HCT116 (cell line): ENCODE results near the gene SCARF2. TPM values are rescaled to one million over a fixed set of nuclear protein-coding genes. Genes with fewer than 3 reads are reported as not detected.

Source experiments
- ATAC-seq: fragments of 200-7000 bp; cut with Tn5 transposase; 2 replicates; pipeline ENCODE4 v1.9.1; 2020; ENCODE audit warnings: mild to moderate bottlenecking, moderate library complexity
- BruUV-seq: library from RNA; stranded (reverse); fragments of 400-500 nt; replicated peaks from 2 replicates; lab custom pipeline; 2021; lab: Mats Ljungman, UMichigan
- CTCF ChIA-PET: fragments of 300-600 bp; sonication (Branson Sonifier 250); formaldehyde crosslinking; loops from one replicate; lab custom pipeline; 2021; ENCODE audit warnings: antibody characterized with exemption; lab: Charles Lee
- POLR2A ChIA-PET: fragments of 300-600, 350-600 bp; sonication (Branson Sonifier 250); formaldehyde crosslinking; loops from one replicate; lab custom pipeline; 2021; ENCODE audit warnings: antibody characterized with exemption; lab: Charles Lee
- RAD21 ChIA-PET, 2 experiments: fragments of 300-600 bp; sonication (Branson Sonifier 250); formaldehyde crosslinking; loops; one replicate each; lab custom pipeline; 2023; ENCODE audit warnings: low total read pairs in 2 of 2; ENCODE audit not compliant: uncharacterized antibody in 2 of 2, unreplicated experiment in 2 of 2, low non-redundant PET in 1 of 2; lab: Charles Lee
- DNase-seq: peaks from one replicate; pipeline ENCODE4 v3.0.0-alpha.2; 2010; ENCODE audit warnings: low read depth, low spot score
- H2AFZ ChIP-seq: fragments of 200-600 bp; shearing (Covaris generic), sonication (generic); 2 replicates; pipeline ENCODE4 v1.6.1; 2017; ENCODE audit warnings: low read depth, mixed run types, mixed read lengths, antibody characterized with exemption, low read length; ENCODE audit not compliant: poor library complexity, severe bottlenecking
- H3K27ac ChIP-seq: 2 replicates; pipeline ENCODE4 v1.5.1; 2012; ENCODE audit warnings: low read depth, low read length
- H3K27me3 ChIP-seq: fragments of 200-600 bp; sonication (generic); 2 replicates; pipeline ENCODE4 v1.6.1; 2016; ENCODE audit warnings: mixed run types, low read length, mixed read lengths; ENCODE audit not compliant: insufficient read depth
- H3K36me3 ChIP-seq, 2 experiments: fragments of 200-500 bp in 1 of 2; fragments of 200-600 bp in 1 of 2; sonication (Bioruptor generic) in 1 of 2; sonication (generic) in 1 of 2; 2 replicates each; pipeline versions ENCODE4 v1.5.1 to v1.6.1; 2014 to 2016; ENCODE audit warnings: low read length in 2 of 2, inconsistent platforms in 1 of 2, mixed read lengths in 1 of 2, mixed run types in 1 of 2; ENCODE audit not compliant: insufficient read depth in 2 of 2, control insufficient read depth in 1 of 2
- H3K4me1 ChIP-seq, 2 experiments: fragments of 200-600 bp in 1 of 2; sonication (generic) in 1 of 2; 2 replicates each; pipeline versions ENCODE4 v1.5.1 to v1.6.1; 2012 to 2017; ENCODE audit warnings: low read length in 2 of 2, inconsistent platforms in 1 of 2, mild to moderate bottlenecking in 1 of 2, mixed read lengths in 1 of 2, mixed run types in 1 of 2, moderate library complexity in 1 of 2; ENCODE audit not compliant: insufficient read depth in 2 of 2, control insufficient read depth in 1 of 2
- H3K4me2 ChIP-seq: fragments of 200-600 bp; sonication (generic); 2 replicates; pipeline ENCODE4 v1.6.1; 2017; ENCODE audit warnings: mixed run types, low read length, mixed read lengths
- H3K4me3 ChIP-seq, 2 experiments: fragments of 200-600 bp in 1 of 2; sonication (generic) in 1 of 2; replicated peaks in 1 of 2; 2 replicates each; pipeline ENCODE4 v1.5.1; 2011 to 2016; ENCODE audit warnings: low read length in 2 of 2, control low read depth in 1 of 2, low read depth in 1 of 2, mild to moderate bottlenecking in 1 of 2, mixed read lengths in 1 of 2, mixed run types in 1 of 2
- H3K79me2 ChIP-seq: fragments of 200-600 bp; sonication (generic); 2 replicates; pipeline ENCODE4 v1.6.1; 2017; ENCODE audit warnings: mild to moderate bottlenecking, mixed run types, low read length, moderate library complexity, mixed read lengths; ENCODE audit not compliant: insufficient read depth
- H3K9ac ChIP-seq: fragments of 200-600 bp; sonication (generic); 2 replicates; pipeline ENCODE4 v1.6.1; 2016; ENCODE audit warnings: low read length, mixed read lengths
- H3K9me2 ChIP-seq: fragments of 200-600 bp; sonication (generic), shearing (Covaris generic); 2 replicates; pipeline ENCODE4 v1.6.1; 2017; ENCODE audit warnings: mixed run types, mild to moderate bottlenecking, moderate library complexity; ENCODE audit not compliant: insufficient read depth
- H3K9me3 ChIP-seq, 2 experiments: fragments of 200-500 bp in 1 of 2; fragments of 200-600 bp in 1 of 2; sonication (Bioruptor generic) in 1 of 2; sonication (generic) in 1 of 2; 2 replicates each; pipeline ENCODE4 v1.6.1; 2014 to 2017; ENCODE audit warnings: low read length in 2 of 2, mixed read lengths in 2 of 2, inconsistent platforms in 1 of 2, low read depth in 1 of 2, mild to moderate bottlenecking in 1 of 2, mixed run types in 1 of 2, moderate library complexity in 1 of 2; ENCODE audit not compliant: control insufficient read depth in 1 of 2, insufficient read depth in 1 of 2
- H4K20me1 ChIP-seq: fragments of 200-600 bp; sonication (generic), shearing (Covaris generic); 2 replicates; pipeline ENCODE4 v1.6.1; 2017; ENCODE audit warnings: mixed run types, mild to moderate bottlenecking, moderate library complexity; ENCODE audit not compliant: insufficient read depth
- EGR1 ChIP-seq: IDR thresholded peaks from 2 replicates; pipeline ENCODE4 v1.6.1; 2012; ENCODE audit warnings: low read depth
- FOSL1 ChIP-seq: IDR thresholded peaks from 2 replicates; pipeline ENCODE4 v1.6.1; 2012; ENCODE audit warnings: low read depth
- TCF7L2 ChIP-seq: IDR thresholded peaks from 2 replicates; pipeline ENCODE4 v1.7.0; 2011; ENCODE audit warnings: borderline replicate concordance, inconsistent platforms; ENCODE audit not compliant: insufficient read depth, insufficient read length; ENCODE audit errors: extremely low read depth
- YY1 ChIP-seq: IDR thresholded peaks from 2 replicates; pipeline ENCODE4 v1.6.1; 2011; ENCODE audit warnings: low read length, low read depth, moderate library complexity, mild to moderate bottlenecking; ENCODE audit not compliant: insufficient replicate concordance; ENCODE audit errors: extremely low read depth
- ZNF274 ChIP-seq: fragments of 200-500 bp; sonication (Bioruptor generic); IDR thresholded peaks from 2 replicates; pipeline ENCODE4 v1.6.1; 2014; ENCODE audit warnings: mild to moderate bottlenecking, low read depth, low read length, inconsistent platforms
- intact Hi-C: fragments of 100-400 bp; cut with micrococcal nuclease; formaldehyde crosslinking; loops from 2 replicates; pipeline ENCODE4 v1.10.0; 2022
- total RNA-seq: library from RNA; stranded (reverse); gene quantifications from one replicate; pipeline ENCODE4 v1.2.1, GENCODE V29; 2021; ENCODE audit not compliant: unreplicated experiment
- TF ChIP-seq, protein P1 (sequence below): IDR thresholded peaks from 2 replicates; pipeline ENCODE4 v1.6.1; 2012

Gene SCARF2
- total RNA-seq, 1 experiment from 2014 or later: 2.5 TPM

DNA sequence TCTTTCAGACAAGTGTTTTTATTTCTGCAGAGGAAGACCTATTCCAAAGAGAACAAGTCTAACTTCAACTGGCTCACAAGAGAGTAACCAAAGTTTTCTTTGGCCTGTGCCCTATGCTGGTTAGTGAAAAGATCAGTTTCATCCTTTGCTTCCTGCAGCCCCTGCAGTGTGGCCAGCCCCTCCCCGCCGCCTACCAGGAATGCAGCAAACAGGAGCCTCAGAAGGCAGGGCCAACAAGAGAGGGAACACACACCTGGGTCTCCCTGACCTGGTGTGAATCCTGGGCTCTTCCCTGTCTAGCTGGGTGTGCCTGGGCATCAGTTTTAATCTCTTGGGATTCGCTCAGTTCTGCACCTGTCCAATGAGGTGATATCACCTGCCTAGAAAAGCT is 21.5 kb upstream of the SCARF2 start:
- no peak overlapping the region for H3K4me2 ChIP-seq
- H3K27ac ChIP-seq: no peak overlapping the region
- no peak for TF ChIP-seq FOSL1
- TF ChIP-seq, protein P1, sequence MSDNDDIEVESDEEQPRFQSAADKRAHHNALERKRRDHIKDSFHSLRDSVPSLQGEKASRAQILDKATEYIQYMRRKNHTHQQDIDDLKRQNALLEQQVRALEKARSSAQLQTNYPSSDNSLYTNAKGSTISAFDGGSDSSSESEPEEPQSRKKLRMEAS: no peak
- no peak for TF ChIP-seq EGR1
- TF ChIP-seq YY1: no peak
- TF ChIP-seq, all 23 proteins: peak for 0
- Histone ChIP-seq H3K36me3 (no peaks in the 10 kb centered on the region; a peak in 1 of 4 replicates), H3K4me3 (no peak overlapping the region), H3K27me3 (no peaks in the 10 kb centered on the region), H2AFZ (no peak overlapping the region), H4K20me1 (no peaks in the 10 kb centered on the region), H3K9me3 (no peaks in the 10 kb centered on the region), H3K4me1 (peaks cover 0 to 3% of the 10 kb centered on the region in 2 experiments; a peak in 1 of 4 replicates), H3K79me2 (no peaks in the 10 kb centered on the region), H3K9ac (no peak overlapping the region), H3K9me2 (no peaks in the 10 kb centered on the region)
- BruUV-seq: no TSS peak
- DNase-seq: no peak
- ChIA-PET POLR2A (no interaction called here), CTCF (interaction anchor here (0.6 kb wide), 1 partner anchor 41 kb away, joined by 4 read pairs; no protein-coding TSS in a partner anchor), RAD21 (no interaction called here)
- intact Hi-C loops: loop anchor here (5.0 kb wide), 1 partner anchor 302 kb away; no protein-coding TSS in a partner anchor
- ATAC-seq: no peak

DNA sequence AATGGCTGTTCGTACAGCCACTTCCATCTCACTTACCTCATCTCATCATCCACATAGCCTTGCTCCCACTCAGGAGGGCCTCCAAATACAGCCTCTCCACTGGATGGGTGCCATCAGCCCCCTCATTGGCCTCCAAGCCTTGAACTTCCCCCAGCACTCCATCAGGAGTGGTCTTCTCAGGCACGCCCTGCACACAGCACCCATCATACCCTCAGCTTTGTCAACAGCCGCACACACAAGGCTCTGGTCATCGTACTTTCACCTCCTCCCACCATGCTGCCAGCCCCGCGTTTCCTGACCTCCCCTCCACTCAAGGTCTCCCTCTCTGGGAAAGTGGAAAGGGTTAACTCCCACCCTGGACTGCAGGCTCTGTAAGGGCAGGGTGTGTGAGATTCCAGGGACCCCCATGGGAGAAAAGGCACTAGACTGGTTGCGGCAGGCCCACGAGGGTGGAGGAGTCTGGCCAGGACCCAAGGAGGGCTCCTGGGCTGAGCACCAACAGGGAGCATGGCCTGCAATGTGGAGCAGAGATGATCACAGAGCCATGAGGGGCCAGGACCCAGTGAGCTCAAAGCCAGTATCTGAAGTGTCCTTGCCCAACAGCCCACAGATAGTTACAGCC is 21.0 kb upstream of the SCARF2 start:
- no peak for DNase-seq
- peaks cover 0 to 3% of the 10 kb centered on the region in 2 experiments; a peak in 1 of 4 replicates for H3K4me1 ChIP-seq
- RAD21 ChIA-PET: no interaction called here
- ATAC-seq: no peak
- no peak overlapping the region for H3K27ac ChIP-seq
- no TSS peak for BruUV-seq
- H3K9me3 ChIP-seq: no peaks in the 10 kb centered on the region
- H3K27me3 ChIP-seq: no peaks in the 10 kb centered on the region
- no peak overlapping the region for H3K4me3 ChIP-seq
- POLR2A ChIA-PET: no interaction called here
- H3K36me3 ChIP-seq: no peaks in the 10 kb centered on the region; a peak in 1 of 4 replicates
- H2AFZ ChIP-seq: no peak overlapping the region
- CTCF ChIA-PET: no interaction called here
- no peaks in the 10 kb centered on the region for H4K20me1 ChIP-seq
- no peaks in the 10 kb centered on the region for H3K79me2 ChIP-seq
- H3K9me2 ChIP-seq: no peaks in the 10 kb centered on the region
- intact Hi-C loops: loop anchor here (5.0 kb wide), 1 partner anchor 301 kb away; no protein-coding TSS in a partner anchor
- H3K9ac ChIP-seq: no peak overlapping the region
- no peak overlapping the region for H3K4me2 ChIP-seq
- no peak for TF ChIP-seq ZNF274
- TF ChIP-seq TCF7L2: no peak
- TF ChIP-seq EGR1: no peak
- TF ChIP-seq, all 23 proteins: peak for 0
